SIG-M5 treated with dmso at 0.1 percent for 504 hours (cell line): ENCODE results near the gene MEGF11.

Experiments
- DNase-seq: peaks from one replicate; lab custom pipeline; 2025; ENCODE audit not compliant: unreplicated experiment; lab: John Stamatoyannopoulos, UW

MEGF11 gene

DNA sequence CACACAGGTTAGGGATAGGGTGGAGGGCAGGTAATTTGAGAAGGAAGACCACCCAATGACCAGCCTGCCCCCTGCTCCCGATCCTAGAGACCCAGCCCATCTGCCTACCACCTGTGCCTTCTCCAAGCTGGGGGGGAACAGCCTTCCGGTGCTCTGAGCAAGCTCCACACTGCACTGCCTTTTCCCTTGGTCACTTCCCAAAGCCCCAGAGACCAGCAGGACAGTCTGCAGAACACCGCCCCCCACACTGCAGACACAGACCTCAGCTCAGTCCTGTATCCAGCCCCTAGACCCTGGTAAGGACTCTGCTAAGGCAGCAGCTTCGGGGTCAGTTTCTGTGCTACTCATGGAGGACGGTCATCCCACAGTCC is 156.9 kb downstream of the MEGF11 start:
- no peak for DNase-seq

DNA sequence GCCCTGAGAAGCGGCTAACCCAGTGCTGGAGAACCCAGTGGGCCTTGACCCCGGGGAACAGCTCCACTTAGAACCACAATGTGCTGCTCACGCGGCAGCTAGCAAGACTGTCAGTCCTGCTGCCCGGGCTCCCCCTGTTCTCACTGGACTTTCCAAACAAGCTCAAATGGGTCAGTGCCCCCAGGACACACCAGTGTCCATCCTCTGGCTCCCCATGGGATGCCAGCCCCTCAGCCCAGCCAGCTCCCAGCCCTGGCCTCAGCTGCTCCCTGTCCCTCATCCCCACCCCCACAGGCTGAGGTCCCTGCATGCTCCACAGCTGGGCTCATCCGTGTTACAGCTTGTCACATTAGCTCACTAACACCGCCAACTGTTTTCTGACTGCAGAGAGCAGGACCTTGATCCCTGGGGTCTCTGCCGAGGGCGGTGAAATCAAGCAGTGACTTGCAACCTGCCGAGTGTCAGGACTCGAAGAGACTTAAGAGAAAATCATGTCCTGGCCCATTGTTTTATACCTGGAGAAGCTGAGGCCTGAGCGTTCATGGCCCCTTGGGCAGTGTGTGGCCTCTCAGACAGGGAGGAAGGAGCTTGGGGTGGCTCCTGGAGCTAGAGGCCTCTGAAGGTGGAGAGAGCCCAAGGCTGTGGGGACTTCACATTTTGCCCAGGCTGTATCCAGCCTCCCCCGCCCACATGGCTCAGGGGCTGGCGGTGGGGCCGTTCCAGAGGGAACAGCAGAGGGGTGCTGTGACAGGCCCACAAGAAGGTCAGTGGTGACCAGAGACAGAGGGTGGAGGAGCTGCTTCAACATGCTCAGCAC is 157.5 kb downstream of the MEGF11 start:
- no peak for DNase-seq

DNA sequence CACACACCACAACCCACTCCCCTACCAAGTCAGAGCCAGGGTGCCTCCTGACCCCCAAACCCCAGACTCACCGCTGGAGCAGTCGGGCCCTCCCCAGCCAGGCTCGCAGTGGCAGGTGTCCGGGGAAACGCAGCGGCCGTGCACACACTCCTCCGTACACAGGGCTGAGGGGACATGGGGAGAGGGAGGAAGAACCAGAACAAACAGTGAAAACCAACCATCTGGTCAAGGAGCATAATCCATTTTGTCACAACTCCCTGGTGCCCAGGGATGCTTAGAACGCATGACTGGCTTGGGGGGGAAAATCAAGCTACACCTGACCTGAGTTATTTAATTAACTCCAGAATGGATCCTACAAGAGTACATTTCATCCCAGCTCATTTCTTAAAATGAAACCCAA is 159.2 kb downstream of the MEGF11 start:
- DNase-seq = no peak

DNA sequence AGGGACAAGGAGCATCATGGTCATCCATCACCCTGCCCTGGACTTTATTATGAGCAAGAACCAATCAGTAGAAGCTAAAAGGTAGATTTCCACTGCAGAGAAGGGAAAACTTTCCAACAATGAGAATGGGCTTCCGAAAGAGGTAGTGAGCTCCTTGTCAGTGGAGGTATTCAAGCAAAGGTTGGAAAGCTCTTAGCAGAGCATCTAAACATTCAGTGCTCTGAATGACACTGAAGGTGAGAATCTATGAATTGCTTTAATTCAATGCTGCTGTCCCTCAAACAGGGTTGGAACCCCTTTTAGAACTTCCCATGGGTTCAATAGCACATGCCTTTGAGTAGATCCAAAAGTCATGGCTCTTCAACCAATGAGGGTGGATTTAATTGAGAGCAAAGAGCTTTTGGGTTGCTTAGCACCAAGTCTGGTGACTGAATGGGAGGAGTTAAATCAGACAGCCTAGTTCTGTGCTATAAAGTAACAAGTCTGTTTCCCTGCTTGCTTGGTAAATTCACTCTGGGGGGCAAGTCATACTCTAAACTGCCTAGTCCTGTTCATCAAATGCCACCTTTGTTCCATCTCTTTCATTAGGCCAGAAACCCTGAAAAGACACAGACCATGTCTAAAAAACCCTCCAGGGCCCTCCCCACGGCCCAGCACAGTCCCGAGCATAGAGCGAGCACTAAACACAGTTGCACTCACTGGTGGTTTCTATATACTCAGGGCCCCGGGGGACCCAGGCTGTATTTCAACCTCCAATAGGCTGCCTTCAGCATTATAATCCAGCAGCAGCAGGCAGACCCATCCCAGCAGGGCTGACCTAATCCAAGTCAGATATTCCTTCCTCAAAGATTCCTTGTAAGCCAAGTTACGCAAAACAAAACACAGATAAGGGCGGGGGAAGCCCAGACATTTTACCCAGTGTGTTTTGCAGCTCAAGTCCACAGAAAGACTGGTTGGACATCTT is 161.2 kb downstream of the MEGF11 start:
- no peak for DNase-seq

DNA sequence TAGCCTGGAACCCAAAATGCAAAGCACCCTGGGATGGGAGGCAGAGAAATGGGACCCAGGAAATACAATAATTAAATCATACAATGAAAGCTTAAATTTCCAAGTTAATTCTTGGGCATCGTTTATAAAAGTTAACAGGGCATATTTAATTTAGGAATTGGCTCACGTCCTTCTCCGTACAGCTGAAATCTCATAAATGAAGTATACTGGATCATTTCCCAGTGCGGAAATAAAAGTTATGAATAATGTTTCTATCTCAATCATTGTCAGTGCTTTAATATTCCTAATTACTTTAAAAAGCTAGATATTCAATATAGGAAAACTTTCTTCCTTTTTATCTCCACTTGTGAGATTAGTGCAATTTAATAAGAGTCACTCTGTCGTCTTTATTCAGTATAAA is 164.0 kb downstream of the MEGF11 start:
- no peak for DNase-seq

DNA sequence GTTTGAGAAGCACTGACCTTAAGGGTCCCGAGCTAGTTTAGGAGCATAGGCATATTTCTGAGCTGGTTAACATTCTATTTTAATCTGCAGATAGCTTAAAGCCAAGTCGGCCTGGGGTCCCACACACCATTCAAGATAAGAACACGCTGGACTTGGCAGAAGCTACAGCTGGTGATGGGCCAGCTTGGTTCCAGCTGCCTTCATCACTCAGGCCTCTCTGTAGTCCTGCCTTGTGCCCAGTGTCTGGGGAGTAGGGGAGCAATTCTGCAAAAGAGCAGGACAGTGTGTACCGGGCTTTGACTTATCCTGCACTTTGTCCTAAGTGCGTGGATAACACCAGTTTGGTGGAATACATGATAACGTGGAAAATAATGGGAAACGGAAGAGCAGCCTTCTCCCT is 164.5 kb downstream of the MEGF11 start:
- DNase-seq = no peak

DNA sequence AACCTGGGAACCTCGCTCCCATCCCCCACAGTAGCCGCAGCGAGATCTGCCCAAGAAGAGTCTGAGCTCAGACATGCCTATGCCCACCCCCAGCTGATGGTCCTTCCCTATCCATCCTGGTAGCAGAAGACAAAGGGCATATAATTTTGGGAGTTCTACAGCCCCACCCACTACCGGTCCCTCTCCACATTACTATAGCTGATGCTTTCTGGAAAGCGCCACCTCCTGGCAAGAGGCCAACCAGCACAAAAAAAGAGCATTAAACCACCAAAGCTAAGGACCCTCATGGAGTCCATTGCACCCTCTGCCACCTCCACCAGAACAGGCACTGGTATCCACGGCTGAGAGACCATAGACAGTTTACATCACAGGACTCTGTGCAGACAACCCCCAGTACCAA is 168.4 kb downstream of the MEGF11 start:
- DNase-seq = no peak

DNA sequence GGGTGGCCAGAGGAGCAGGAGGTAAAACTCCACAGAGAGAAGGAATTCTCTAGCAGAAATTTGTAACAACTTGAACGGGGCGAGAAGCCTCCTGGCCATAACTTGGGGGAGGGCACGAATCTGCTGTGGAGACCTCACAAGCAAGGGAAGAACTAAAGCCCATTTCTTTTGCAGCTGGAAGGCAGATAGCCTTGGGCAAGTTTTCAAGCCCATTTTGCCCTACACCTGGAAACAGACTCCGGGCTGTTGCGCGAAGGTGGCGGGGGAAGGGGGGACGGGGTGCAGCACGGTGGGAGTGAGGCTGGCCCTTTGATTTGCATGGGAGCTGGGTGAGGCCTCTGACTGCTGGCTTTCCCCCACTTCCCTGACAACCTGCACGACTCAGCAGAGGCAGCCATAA is 168.8 kb downstream of the MEGF11 start:
- DNase-seq = no peak

DNA sequence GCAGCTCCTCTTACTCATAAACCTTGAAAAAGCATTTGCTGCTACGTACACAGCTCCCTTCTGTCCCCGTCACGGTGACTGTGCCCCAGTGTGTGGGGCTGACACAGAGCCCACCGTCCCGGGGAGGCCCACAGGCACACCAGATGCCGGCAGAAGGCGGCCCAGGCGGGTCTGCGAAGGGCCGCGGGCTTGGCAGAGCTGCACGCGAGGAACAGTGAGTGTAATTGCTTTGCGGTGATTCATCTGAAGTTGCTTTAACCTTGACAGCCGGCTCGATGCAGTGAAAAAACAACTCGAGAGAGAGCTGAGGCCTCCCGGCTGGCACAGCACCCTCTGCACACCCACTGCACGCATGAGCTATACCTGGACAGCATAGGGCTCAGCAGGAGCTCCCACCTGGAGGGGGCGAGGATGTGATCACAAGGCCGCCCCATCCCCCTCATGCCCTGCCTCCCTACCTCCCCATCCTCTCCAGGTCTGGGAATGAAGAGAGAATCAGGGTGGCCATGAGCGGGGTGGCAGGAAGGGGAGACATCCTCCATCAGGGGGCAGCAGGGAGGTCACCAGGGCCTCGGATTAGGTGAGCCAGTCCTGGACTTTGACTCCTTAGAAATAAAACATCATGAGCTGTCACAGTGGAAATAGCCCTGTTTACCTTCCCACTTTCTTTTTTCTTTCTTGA is 172.7 kb downstream of the MEGF11 start:
- DNase-seq = no peak

DNA sequence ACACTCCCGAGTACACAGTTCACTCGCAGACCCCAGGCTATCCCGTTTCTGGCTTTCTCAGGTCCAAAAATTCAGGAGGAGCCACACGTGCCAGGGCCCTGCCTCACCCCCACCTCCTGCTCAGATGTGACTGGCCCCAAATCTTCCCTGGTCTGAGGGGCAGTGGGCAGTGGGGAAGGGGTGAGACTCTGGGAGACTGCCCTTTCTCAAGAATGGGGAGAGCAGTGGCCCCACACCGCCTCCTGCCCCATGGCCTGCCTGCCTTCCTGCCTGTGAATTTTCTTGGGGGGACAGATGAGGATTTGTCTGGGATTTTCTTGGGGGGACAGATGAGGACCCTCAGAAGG is 174.6 kb downstream of the MEGF11 start:
- no peak for DNase-seq

DNA sequence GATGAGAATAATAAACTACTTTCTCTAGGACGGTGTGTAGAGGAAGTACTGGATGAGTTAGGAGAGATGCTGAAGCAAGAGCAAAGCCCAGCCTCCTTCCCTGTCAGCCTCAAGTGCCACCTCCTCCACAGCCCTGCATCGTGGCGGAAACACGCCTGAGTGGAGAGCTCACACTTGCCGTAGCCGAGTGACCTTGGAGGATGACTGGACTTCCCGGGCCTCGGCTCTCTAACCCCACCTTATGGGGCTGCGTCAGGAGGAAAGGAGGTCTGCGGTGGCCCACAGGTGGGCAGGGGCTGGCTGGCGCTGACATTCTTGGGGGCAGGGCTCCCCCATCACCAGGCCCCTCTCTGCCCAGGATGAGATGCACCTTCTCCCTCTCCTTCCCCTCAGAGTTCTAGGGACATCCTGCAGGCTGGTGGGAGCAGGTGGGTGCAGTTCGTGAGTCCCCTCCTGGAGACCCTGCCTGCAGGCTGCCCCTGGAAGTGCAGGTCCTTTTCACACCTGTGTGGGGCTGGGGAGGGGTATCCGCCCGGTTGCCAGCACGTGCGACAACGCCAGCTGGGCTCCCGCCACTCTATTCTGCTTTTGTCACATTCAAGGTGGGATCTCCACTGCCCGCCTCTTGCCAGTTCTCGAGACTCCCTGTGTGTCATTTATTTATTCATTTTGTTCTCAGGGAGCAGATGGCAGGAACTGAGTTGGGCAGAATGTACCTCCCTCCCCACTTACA is 175.2 kb downstream of the MEGF11 start:
- DNase-seq = no peak

DNA sequence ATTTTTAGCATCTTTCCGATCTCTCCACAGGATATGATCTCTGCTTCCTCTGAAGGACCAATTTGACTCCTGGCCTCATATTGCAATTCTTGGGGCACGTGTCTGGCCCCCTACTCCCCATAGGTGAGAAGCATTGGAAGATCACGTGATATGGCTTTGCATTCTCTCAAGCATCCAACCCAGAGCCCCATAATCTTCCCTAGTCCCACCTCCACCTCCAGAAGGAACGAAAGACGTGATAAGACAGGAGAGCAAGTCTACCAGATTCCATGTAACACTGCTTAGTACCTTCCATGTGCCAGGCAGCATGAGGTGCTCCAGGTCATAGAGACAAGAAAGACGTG is 176.3 kb downstream of the MEGF11 start:
- DNase-seq = no peak

DNA sequence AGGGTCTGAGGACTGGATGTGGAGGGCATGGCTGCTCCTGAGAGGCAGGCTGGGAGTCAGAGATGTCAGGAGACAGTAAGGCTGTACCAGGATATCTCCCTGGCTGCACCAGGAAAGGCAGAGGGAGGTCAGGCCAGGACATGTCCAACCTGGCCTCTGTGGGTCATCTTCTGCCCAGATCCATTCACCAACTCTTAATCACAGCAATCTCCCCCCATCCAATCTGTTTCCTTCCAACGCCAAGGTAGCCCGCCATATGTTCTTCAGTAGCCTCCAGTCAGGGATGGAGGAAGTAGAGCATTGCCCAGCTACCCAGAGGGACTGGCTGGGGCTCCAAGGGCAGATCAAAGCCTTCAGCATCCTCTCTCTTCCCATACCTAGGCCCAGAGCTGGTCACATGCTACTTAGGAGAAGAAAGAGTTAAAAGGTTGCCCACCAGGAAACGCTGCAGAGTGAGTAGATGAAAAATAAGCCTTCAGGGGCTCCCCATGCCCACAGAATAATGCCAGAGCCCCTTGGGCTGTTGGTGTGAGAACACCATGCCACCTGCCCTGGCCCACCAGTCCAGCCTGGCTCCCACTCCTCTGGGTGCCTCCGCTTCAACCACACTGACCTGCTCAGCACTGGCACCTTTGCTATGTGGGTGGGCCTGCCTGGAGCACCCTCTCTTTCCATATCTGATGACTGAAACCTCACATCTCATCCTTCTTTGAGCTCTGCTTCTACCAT is 176.8 kb downstream of the MEGF11 start:
- no peak for DNase-seq

DNA sequence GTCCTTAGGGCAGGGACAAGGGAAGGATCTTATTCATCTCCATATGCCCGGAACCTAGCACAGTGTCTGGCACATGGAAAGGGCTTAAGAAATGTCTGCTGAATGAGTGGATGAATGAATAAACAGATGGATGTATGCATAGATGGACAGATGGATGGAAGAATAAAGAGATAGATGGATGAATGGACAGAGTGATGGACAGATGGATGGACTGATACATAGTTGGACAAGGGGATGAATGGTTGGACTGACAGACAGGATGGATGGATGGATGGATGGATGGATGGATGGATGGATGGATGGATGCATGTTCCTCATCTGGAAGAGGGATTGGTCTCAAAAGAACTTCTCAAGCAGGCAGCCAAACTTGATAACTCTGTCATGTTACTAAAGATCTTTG is 177.6 kb downstream of the MEGF11 start:
- no peak for DNase-seq

DNA sequence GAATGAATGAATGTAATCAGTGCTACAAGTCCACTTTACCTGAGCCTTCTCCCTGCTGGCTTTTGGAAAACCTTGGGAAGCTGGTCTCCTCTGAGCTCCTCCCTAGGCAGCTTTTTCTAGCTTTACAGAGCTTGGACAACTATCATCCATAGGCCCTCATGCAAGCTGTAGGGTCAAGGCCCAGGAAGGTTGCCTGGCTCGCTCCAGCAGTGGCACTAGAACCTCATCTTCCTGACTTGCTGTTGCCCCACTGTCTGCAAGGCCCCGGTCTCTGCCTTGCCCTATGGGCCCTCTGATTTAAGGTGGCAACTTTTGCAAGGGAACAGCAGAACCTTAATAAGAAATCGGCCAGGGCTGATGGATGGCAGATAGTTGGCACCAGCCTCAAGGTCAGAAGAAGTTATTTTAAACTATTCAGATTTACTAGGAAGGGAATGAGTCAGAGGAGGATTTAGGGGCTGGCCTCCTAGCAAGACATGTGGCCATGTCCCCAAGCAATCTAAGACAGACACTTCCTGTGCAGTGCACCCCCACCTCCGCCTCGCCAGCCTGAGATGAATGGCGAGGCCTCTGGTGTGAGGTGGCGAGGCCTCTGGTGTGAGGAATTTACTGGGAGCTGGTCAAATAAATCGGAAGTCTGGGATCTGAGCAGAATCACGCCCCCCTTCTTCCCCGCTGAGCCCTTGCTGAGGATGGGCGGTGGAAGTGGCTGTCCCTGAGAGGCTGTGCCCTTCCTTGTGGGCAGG is 180.8 kb downstream of the MEGF11 start:
- no peak for DNase-seq

DNA sequence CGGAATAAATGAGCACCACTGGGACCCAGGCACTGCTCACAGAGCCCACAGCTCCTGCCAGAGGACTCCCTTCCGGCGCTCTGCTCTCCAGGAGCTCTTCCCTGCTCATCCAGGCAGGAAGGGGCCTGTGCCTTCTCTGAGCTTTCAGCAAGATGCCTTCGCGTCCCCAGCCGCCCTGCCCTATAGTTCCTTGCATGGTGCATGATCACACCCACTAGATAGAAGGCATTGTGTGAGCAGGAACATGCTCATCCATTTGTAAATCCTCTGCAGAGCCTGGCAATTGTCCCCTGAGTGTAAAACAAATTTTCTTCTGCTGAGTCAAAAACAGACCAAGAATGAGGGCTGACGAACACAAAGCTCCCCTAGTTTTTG is 181.6 kb downstream of the MEGF11 start:
- DNase-seq = no peak

DNA sequence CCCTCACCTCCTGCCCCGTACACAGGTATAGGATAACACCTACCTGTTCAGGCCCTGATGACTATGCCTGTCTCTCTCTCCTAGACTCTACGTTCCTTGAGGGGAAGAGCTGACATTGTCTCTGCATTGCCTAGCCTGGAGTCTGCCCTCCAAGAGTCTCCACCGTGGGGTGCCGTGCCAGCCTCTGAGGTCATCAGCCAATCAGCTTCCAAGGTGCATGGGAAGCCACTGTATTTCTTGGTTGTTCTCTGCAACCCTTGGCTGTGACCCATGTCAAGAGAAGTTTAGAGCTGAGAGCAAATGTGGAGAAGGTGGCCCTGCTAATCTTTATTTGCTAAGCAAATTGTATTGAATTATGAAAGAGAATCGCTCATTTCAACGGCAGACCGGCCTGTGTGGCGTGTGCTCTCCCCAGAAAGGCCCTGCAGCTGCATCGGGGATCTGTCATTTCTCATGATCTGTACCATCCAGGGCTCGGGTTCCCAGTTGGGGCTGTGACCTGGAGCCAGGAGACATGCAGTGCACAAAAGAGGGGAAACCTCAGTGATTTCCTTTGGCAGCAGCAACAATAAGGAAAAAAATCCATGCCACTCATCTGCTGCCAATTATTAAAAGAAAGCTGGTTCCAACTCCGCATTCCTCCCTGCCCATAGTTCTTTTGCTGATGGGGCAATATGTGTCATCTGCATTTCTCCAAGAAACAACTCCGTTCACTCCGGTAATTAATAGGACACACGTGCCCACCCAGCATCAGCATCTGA is 182.2 kb downstream of the MEGF11 start:
- no peak for DNase-seq

DNA sequence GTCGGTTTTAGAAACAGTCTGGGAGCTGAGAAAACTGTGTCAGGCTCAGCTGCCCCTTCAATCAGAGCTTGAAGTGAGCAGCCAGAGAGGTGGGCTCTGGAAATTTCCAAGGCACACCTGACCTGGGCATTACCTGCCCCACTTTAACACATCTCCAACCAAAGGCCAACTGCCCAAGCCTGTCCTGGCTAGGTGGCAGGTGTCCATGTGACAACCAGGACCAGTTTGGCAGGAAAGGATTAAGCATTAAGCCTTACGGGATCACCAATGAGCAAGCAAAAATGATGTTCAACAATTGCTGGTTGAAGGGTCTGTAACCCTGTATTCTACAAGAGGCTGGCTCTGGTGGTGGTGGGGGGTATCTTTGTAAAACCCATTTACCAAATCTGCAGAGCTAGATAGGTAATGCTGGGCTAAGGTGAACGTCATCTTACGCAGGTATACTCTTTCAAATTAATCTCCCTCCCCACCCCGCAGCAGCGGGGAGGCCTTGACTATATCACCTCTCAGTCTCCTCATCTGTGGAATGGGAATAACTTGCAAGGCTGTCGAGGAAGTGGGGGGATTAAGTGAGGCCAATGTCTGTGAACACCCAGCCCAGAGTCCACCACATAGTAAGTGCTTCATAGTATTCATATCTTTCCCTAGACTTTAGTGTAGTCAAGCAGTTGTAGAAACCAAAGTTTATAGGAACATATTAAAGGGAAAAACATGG is 183.2 kb downstream of the MEGF11 start:
- no peak for DNase-seq

DNA sequence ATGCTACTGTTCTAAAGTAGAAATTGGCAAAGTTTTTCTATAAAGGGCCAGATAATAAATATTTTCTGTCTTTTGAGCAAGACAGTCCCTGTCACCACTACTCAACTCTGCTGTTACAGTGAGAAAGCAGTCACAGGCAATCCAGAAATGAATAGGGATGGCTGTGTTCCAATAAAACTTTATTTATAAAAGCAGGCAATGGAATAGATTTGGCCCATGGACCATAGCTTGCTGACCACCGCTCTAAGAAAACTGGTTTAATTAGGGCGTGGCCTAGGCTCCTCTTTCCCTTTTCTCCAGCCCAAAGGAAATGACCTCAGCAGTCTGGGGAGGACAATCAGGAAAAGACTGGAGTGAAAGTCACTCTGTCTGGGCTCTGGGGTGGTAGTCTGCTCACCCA is 183.8 kb downstream of the MEGF11 start:
- no peak for DNase-seq
